Uterus (tissue), 2 donors: ENCODE results near the gene ICAM3.

Experiments used
- CTCF ChIP-seq, 4 experiments: fragments of 200-600 bp in 2 of 4; fragments of 450-650 bp in 2 of 4; sonication (generic) in 2 of 4; IDR thresholded peaks; one replicate each; pipeline ENCODE4 v1.5.1; 2016 to 2019; ENCODE audit warnings: antibody characterized with exemption in 4 of 4, mild to moderate bottlenecking in 2 of 4, moderate library complexity in 1 of 4
- POLR2A ChIP-seq, 2 donors: fragments of 450-650 bp; IDR thresholded peaks; one replicate each; pipeline ENCODE4 v1.6.1; 2016; ENCODE audit warnings: antibody characterized with exemption in 2 of 2, mild to moderate bottlenecking in 1 of 2, moderate library complexity in 1 of 2

GRCh38 chr19:10289836-10290356, 49.5 kb downstream of the ICAM3 start, which contains the start of gene ICAM5:
- no peak for TF ChIP-seq POLR2A (IDR thresholded peaks at IDR 0.05)
- no peak for TF ChIP-seq CTCF (IDR thresholded peaks at IDR 0.05)
